ENCODE data around the gene CDC14A. TPM values are rescaled to one million over a fixed set of nuclear protein-coding genes. Genes with fewer than 3 reads are reported as not detected.

Gene CDC14A
- polyA plus RNA-seq, 1 of the 3 experiments (the other 2 are of a cell fraction), result 2.2 TPM

DNA sequence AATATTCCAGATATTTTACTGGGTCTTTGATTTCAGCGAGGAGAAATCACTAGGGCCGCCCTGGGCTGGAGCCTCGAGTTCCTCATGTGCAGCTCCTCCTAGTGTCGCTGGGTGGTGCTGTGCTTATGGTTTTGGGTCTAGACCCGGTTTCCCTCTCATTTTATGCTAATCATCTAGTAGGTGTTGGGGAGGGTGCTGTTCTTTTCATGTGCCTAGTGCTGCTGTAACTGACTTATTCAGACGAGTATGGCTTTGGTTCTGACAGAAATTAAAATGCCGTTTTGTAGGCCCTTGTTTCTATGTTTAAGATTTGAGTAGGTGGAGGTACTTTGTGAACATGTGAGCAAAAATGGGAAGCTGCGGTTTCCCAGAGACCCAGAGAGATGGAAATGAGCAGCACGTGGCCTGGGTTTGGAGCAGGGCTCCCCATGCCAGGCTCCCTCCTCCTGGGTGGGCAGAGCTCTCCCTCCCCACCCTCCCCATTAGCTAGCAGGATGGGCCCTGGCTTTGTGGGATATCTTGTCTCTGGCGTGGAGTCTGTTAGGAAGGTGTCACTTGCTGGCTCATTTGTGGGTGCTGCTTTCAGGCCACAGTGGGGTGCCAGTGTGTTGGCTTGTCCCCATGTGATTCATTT, 111.6 kb downstream of the CDC14A start:
- no peak overlapping the region for H3K27ac ChIP-seq (ENCODE audit: low read depth in 2 of 2, low read length in 1 of 2)
- WGBS (ENCODE audit: low lambda C conversion rate), result 54% methylated on average over 9 of the region's 10 CpGs
- peaks cover 0 to 9% of the 10 kb centered on the region in 2 experiments; a peak in 2 of 4 replicates for H3K4me1 ChIP-seq (ENCODE audit: control insufficient read depth in 1 of 2, insufficient read depth in 2 of 2, low read depth in 1 of 2, low read length in 1 of 2)
- H3F3A ChIP-seq (replicated peaks; ENCODE audit: insufficient read depth), result no peaks in the 10 kb centered on the region
- H3K9ac ChIP-seq, result no peak overlapping the region
- TF ChIP-seq JUND (IDR thresholded peaks at IDR 0.05), result no peak
- TF ChIP-seq FOSL2 (IDR thresholded peaks at IDR 0.05; ENCODE audit: borderline replicate concordance, low read depth), result 0 out of 2 replicates have a peak, but pooled peaks have one; percentile 3
- no peak for TF ChIP-seq FOXM1 (IDR thresholded peaks at IDR 0.05; ENCODE audit: low read depth)
- TF ChIP-seq, protein P1, sequence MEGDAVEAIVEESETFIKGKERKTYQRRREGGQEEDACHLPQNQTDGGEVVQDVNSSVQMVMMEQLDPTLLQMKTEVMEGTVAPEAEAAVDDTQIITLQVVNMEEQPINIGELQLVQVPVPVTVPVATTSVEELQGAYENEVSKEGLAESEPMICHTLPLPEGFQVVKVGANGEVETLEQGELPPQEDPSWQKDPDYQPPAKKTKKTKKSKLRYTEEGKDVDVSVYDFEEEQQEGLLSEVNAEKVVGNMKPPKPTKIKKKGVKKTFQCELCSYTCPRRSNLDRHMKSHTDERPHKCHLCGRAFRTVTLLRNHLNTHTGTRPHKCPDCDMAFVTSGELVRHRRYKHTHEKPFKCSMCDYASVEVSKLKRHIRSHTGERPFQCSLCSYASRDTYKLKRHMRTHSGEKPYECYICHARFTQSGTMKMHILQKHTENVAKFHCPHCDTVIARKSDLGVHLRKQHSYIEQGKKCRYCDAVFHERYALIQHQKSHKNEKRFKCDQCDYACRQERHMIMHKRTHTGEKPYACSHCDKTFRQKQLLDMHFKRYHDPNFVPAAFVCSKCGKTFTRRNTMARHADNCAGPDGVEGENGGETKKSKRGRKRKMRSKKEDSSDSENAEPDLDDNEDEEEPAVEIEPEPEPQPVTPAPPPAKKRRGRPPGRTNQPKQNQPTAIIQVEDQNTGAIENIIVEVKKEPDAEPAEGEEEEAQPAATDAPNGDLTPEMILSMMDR (IDR thresholded peaks at IDR 0.05), result peak; percentile 85
- TF ChIP-seq NRF1 (IDR thresholded peaks at IDR 0.05; ENCODE audit: low read depth, low read length), result no peak
- TF ChIP-seq NFIC (IDR thresholded peaks at IDR 0.05; ENCODE audit: borderline replicate concordance), result no peak
- no peak for TF ChIP-seq GATA2 (CRISPR knock-in tag; IDR thresholded peaks at IDR 0.05)
- TF ChIP-seq FOXJ3 (CRISPR knock-in tag; IDR thresholded peaks at IDR 0.05), result no peak
- TF ChIP-seq SMC3 (IDR thresholded peaks at IDR 0.05; ENCODE audit: low read depth, low read length), result peak; percentile 81
- no peak for TF ChIP-seq TCF12 (IDR thresholded peaks at IDR 0.05)
- TF ChIP-seq, protein P2, sequence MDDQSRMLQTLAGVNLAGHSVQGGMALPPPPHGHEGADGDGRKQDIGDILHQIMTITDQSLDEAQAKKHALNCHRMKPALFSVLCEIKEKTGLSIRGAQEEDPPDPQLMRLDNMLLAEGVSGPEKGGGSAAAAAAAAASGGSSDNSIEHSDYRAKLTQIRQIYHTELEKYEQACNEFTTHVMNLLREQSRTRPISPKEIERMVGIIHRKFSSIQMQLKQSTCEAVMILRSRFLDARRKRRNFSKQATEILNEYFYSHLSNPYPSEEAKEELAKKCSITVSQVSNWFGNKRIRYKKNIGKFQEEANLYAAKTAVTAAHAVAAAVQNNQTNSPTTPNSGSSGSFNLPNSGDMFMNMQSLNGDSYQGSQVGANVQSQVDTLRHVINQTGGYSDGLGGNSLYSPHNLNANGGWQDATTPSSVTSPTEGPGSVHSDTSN (IDR thresholded peaks at IDR 0.05), result no peak
- TF ChIP-seq, protein P3, sequence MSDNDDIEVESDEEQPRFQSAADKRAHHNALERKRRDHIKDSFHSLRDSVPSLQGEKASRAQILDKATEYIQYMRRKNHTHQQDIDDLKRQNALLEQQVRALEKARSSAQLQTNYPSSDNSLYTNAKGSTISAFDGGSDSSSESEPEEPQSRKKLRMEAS (IDR thresholded peaks at IDR 0.05; ENCODE audit: low read depth), result no peak
- TF ChIP-seq SIN3A (IDR thresholded peaks at IDR 0.05; ENCODE audit: borderline replicate concordance, low read depth, low read length), result no peak
- no peak for TF ChIP-seq CHD2 (IDR thresholded peaks at IDR 0.05; ENCODE audit: low read length, partially characterized antibody)
- peak; percentile 88 for TF ChIP-seq RAD21 (IDR thresholded peaks at IDR 0.05; ENCODE audit: low read length)
- no peak for TF ChIP-seq MEF2A (IDR thresholded peaks at IDR 0.05; ENCODE audit: borderline replicate concordance, low read depth)
- TF ChIP-seq RFX5 (IDR thresholded peaks at IDR 0.05; ENCODE audit: low read length), result no peak
- TF ChIP-seq TEAD4 (IDR thresholded peaks at IDR 0.05; ENCODE audit: borderline replicate concordance, insufficient read depth), result no peak
- TF ChIP-seq EZH2phosphoT487 (IDR thresholded peaks at IDR 0.05; ENCODE audit: borderline replicate concordance, low read depth), result no peak
- H3K36me3 ChIP-seq (replicated peaks in 1 of 2; ENCODE audit: control insufficient read depth in 1 of 2, insufficient read depth in 2 of 2, low read length in 1 of 2), result peaks cover 6 to 12% of the 10 kb centered on the region in 2 experiments
- H3K4me3 ChIP-seq (ENCODE audit: low read depth in 2 of 2, low read length in 1 of 2), result no peak overlapping the region; a peak in 1 of 4 replicates
- ChIA-PET POLR2A (no interaction called here), CTCF (interaction anchor here (0.5 to 13.5 kb wide), 48 partner anchors 8 to 831 kb away, joined by 3 to 263 read pairs (median 4); partner anchors contain the start of gene GPR88)
- DNase-seq, result peak; percentile 54
- H3K27me3 ChIP-seq (ENCODE audit: insufficient read depth), result no peaks in the 10 kb centered on the region
- no peak overlapping the region for H3K4me2 ChIP-seq
- H3K79me2 ChIP-seq (ENCODE audit: insufficient read depth), result no peaks in the 10 kb centered on the region
- H4K20me1 ChIP-seq (ENCODE audit: insufficient read depth), result no peaks in the 10 kb centered on the region
- no peaks in the 10 kb centered on the region for H3K9me2 ChIP-seq
- no peak overlapping the region for H2AFZ ChIP-seq (ENCODE audit: low read depth)
- H3K9me3 ChIP-seq, result no peaks in the 10 kb centered on the region

Data from SK-N-SH (cell line).